HT1080 (cell line): ENCODE measurements around the gene HECTD1. TPM values are rescaled to one million over a fixed set of nuclear protein-coding genes. Genes with fewer than 3 reads are reported as not detected.
A peak's percentile ranks its signal among the peaks of the same experiment; 100 is the strongest.
"Not testable (repeated sequence)": the region's sequence is repeated elsewhere in the genome, so short reads cannot be mapped to it uniquely, and the experiment has no call there.

Source experiments
- DNase-seq: peaks from one replicate; pipeline ENCODE4 v3.0.0-alpha.2; 2015; ENCODE audit warnings: low read depth
- total RNA-seq: library from RNA; depleted of rRNA; stranded (reverse); fragments of >200 nt; shearing (Covaris generic); gene quantifications from 2 replicates; pipeline ENCODE4 v1.2.3, GENCODE V29; 2014

The HECTD1 gene
- total RNA-seq, 1 experiment from 2014 or later, result 73.9 TPM

DNA sequence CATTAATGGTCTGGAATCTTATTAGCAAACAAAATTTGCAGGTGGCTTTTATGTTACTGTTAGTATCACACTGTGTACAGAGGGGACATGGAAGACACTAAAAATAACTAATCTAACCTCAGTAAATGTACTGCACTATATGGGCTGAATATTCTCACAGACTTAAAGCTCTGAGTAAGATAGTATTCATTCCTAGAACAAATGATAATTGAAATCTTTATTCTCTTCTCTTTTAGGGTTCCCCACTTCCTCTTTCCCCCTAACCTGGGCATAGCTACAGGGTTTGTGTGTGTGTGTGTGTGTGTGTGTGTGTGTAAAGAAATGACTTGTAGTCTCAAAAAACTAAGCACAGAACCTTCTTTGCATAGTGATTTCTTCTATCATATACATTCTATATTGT, 21.4 kb upstream of the HECTD1 start:
- no peak for DNase-seq

DNA sequence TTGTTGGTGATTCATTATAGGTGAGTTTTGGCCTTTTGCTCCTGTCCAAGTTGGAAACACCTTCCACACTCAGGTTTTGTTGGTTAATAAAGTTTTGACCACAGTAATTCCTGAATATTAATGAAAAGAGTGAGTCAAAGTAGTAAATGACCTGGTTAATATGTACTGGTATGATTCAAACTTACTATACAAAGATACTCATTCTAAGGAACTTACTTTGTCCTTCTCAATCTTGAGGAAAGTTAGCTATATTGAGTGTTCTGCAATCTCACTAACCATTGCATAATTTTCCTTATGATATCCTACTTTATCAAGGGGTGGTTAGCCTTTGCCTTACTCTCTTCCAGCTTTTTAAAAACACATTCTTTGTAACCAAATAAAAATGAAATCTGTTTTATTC, 20.9 kb upstream of the HECTD1 start:
- no peak for DNase-seq

DNA sequence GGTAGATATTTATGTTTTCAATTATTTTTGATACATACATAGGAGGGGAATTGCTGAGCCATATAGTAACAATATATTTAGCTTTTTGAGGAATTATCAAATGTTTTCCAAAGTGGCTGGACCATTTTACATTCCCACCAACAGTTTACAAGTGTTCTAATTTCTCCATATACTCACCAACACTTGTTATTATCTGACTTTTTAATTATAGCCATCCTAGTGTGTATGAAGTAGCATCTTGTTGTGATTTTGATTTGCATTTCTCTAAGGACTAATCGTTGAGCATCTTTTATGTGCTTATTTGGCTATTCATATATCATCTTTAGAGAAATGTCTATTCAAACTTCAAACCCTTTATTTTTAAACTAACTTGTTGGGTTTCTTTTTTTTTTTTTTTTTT, 17.2 kb upstream of the HECTD1 start:
- DNase-seq, result no peak

DNA sequence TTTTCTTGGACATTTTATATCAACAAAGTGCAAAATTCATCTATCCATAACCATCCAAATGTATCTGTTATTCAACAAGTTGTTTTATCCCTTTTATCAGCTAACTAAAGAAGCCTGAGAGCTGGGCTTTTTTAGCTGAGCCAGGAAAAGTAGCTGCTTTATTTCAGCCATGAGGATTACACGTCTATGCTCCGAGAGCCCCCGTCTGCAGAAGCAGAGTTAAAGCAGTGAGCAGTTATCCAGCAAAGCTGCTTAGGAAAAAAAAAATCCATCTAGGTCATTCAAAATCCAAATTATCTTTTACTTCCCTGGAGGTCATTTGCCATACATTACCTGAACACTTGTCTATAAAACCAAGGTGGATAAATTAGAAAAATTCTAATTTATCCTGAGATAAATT, 15.7 kb upstream of the HECTD1 start:
- DNase-seq, result no peak

DNA sequence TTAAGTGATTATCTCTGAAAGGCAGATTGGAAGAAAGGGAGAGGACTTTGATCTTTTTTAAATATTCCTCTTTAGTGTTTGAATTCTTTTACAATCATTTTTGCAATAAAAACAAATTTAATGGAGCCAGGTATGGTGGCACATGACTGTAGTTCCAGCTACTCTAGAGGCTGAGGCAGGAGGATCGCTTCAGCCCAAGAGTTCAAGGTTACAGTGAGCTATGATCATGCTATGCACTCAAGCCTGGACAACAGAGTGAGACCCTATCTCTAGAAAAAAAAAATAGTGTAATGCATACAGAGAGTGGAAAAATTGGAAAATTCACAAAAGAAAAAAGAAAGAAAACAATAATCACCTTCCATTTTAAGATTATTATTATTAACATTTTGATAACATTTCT, 15.2 kb upstream of the HECTD1 start:
- no peak for DNase-seq

DNA sequence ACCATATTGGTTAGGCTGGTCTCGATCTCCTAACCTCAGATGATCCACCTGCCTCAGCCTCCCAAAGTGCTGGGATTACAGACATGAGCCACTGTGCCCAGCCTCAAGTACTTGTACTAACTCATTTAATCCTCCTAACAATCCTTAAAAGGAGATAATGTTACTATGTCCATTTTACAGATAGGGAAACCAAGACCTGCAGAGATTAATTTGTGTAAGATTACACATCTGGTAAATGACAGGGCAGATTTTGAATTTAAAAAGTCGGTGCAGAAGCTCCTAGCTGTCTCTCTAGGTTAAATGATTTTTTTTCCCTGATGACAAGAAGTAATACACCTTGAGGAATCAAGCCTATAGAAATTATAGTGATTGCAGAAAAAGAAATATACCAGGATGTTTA, 13.7 kb upstream of the HECTD1 start:
- DNase-seq, result no peak

DNA sequence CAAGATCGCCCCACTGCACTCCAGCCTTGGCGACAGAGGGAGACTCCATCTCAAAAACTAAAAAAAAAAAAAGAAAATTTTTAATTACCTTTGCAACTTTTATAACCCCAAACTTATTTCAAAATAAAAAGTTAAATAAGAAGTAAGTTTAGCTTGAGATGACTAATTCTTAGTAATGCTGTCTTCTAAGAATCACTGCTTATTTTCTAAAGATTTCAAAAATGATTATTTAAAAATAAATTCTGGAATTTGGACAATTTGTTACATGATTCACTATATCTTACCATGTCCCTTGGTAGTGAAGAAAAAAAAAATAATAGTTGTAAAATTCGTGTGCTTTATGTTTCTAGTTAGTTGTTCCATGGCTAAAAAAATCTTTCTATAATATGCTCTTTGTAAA, 11.6 kb upstream of the HECTD1 start:
- no peak for DNase-seq

DNA sequence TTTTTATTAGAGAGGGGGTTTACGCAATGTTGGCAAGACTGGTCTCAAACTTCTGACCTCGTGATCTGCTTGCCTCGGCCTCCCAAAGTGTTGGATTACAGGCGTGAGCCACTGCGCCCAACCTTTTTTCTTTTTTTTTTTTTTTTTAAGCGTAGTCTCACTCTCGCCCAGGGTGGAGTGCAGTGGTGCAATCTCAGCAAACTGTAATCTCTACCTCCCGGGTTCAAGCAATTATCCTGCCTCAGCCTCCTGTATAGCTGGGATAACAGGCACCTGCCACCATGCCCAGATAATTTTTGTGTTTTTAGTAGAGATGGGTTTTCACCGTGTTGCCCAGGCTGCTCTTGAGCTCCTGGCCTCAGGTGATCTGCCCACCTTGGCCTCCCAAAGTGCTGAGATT, 8.8 kb upstream of the HECTD1 start:
- no peak for DNase-seq

DNA sequence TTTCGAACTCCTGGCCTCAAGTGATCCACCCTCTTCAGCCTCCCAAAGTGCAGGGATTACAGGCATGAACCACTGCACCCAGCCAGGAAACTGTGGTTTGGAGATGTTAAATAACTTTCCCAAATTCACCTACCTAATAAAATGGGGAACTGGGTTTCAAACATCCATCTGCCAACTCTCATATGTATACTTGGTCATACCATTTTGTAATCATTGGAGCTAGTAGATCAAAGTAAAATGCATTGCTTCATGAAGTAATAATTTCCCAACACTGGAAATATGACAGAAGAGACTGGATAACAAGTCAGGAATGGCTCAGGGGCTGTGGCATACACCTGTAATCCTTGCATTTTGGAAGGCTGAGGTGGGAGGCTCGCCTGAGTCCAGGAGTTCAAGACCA, 5.3 kb upstream of the HECTD1 start:
- no peak for DNase-seq

DNA sequence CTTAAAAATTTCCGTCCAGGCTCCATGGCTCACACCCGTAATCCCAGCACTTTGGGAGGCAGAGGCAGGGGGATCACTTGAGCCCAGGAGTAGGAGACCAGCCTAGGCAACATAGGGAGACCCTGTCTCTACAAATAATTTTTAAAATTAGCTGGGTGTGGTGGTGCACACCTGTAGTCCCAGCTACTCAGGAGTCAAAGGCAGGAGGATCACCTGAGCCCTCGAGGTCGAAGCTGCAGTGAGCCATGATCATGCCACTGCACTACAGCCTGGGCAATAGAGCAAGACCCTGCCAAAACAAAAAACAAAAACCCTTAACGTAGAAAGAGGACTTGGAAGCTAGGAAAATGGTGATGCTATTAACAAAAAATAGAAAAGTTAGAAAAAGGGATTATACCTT, 2.0 kb upstream of the HECTD1 start:
- no peak for DNase-seq

DNA sequence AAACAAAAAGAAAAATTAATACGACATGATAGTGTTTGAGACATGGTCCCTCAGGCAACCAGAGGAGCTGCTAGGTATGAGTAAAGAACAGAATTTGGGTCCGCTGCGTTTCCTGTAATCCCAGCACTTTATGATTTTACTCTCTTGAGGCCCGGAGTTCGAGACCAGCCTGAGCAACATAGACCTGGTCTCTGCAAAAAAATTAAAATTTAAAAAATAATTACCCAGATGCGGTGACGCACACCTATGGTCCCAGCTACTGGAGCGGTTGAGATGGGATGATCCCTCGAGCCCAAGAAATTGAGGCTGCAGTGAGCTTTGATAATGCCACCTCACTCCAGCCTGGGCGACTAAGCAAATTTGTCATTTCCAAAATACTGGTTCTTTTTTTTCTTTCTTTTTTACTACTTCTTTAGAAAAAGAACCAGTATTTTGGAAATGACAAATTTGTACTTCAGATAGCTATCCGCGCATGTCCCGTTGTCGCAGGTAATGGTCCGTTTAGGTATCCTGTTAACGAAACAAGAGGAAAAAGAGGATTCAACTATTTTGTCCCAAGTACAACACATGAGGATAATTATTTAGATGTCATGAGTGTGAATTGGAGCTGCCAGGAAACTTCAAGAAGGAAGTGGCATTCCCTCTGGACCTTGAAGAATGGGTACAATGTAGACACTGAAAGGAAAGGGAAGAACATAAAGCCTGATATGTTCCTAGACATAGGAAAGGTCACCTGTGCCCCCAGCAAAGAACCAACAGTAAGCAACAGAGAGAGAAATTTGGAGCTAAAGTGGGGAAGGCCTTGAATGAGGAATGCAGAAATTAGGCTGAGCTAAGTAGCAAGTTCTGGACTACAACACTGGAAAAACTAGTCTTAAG, 1.2 kb upstream of the HECTD1 start:
- DNase-seq, result no peak

DNA sequence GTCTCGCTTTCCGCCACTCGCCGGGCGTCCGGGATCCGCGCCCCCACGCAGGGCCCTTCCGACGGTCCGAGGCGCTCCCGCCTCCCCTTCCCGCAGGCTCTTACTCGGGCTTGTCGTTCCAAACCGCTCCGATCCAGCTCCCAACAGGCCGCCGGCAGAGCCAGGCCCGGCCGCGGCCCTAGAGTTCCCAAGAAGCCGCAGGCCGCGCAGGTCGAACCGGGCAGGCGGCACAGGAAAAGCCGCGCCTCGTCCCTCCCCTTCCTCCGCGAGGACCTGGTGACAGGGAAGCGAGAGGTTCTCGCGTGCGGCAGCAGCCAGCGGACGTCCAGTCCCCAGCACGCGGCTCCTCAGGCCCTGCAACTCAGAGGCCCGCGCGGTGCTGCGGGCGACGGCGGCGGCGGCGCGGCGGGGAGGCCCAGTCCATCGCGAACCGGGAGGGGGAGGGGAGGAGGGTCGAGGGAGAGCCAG, 272 bp downstream of the HECTD1 start:
- DNase-seq, result no peak

DNA sequence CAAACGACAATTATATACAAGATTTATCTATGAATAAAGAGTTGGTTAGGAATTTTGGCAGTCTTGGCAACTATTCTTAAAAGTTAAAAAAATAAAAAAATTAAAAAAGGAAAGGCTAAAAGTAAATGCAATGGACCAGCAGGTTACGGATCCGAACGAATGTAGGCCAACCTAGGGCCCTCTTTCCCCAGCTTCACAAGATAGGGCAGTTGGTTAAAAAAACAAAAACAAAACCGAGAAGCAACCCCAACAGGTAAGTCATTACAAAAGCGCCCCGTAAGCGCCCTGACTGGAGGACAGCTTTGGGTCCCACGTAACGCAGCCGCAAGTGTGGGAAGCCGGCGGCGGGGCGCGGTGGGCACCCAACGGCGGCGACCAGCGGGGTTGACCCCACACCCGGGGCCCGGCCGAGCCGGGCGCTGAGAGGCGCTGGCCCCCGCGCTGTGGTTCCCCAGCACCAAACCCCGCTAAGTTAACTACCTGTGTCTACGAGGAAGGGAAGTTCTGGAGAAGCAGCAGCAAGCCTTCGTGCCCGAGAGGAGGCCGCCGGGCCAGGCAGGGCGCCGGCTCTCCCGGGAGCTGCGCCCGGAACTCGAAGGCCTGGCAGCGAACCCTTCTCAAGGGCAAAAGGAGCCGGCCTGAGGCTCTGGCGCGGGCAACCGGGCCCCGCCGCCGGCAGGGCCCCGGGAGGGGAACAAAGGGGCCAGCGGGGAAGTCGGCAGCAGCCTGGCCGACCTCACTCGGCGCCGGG, 882 bp downstream of the HECTD1 start:
- DNase-seq, result no peak

DNA sequence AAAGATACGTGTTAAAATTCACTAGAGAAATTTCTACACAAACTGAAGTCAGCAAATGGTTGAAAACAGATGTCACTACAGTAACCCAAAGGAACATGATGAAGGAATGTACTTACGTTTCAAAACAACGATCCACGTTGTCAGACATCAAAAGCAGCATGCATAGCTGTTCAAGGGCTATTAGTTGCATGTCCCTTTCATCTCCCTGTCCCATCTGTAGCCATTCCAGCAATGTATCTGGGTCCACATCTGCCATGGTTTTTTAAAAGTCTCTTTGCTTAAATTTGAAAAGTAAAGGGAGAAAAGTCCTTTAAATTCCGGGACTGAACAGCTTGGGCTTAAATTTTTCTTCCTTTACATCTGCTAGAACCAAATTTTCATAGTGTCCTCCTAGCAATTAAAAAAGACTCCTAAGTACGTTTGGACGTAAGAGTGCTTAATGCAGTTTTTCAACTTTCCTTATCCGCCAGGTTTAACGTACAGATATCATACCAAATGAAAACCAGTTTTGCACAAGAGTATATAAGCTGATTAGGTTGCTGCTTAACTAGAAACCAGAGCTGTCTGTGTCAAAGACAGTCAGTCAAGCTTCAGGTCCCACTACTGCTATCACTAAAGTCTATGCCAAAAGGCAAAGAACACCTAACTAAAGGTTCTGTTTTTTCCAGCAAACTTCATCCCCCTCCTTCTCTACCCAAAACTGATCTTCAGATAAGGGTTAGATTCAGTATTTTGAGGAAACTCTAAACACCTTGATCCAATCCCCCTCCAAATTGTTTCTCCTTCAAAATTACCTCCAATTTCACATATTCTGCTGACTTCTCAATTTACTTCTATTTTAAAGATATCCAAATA, 1.7 kb downstream of the HECTD1 start:
- DNase-seq, result peak; percentile 33

DNA sequence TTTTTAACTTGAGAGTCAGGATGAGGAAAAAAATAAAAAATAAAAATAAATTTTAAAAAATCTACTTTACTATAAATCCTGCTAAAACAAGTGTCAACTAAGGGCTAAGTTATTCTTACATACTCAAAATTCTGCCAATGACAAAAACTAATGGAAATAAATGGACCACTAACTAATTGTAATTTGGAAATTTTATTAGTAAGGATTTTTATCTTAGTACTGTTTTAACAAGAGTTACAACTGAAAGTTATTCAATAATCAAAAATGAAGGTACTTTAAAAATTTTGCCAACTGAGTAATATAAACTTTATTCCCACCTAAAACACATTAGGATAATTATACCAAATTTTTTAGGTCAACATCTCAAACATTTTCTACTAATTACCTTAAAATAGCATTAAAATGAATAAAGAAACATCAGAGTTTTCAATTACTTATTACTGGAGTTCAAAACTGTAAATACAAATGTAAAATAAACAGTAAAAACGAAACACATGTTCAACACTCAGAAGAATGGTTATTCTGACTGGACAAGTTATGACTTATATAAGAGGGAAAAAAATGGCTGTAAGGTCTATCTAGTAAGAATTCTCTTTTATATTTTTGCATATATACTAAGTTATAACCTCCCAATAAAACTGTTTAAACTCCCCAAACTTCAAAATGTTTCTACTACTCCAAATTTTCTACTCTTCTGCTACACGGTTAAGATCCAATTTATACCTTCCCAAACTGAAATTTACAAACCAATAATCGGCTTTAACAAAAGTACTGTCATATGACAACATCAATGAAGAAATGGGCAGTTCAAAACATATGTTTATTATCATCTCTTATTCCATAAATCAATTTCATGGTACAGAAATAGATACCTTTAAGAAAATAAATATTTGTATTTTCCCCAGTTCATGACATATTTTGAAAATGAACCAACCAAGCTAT, 2.7 kb downstream of the HECTD1 start:
- no peak for DNase-seq

DNA sequence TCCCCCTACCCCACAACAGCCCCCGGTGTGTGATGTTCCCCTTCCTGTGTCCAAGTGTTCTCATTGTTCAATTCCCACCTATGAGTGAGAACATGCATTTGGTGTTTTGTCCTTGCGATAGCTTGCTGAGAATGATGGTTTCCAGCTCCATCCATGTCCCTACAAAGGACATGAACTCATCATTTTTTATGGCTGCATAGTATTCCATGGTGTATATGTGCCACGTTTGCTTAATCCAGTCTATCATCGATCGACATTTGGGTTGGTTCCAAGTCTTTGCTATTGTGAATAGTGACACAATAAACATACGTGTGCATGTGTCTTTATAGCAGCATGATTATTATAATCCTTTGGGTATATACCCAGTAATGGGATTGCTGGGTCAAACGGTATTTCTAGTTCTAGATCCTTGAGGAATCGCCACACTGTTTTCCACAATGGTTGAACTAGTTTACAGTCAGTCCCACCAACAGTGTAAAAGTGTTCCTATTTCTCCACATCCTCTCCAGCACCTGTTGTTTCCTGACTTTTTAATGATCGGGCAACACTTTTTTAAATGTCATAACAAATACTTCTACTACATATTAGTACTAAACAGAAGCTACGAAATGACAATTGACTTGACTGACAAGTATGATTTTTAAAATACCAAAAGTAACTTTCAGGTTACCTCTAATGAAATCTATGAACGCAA, 3.5 kb downstream of the HECTD1 start:
- not testable (repeated sequence) for DNase-seq

DNA sequence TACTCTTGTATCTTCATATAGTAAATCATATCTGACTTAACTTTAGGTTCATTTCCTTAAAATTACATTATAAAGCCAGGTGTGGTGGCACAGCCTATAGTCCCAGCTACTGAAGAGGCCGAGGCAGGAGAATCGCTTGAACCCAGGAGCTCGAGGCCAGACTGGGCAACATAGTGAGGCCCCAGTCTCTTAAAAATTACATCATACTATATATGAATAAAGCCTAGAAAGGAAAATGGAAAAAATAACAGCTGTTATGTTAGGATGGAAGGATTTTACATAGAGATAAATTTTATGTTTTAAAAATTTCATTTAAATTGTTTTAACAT, 4.2 kb downstream of the HECTD1 start:
- no peak for DNase-seq

DNA sequence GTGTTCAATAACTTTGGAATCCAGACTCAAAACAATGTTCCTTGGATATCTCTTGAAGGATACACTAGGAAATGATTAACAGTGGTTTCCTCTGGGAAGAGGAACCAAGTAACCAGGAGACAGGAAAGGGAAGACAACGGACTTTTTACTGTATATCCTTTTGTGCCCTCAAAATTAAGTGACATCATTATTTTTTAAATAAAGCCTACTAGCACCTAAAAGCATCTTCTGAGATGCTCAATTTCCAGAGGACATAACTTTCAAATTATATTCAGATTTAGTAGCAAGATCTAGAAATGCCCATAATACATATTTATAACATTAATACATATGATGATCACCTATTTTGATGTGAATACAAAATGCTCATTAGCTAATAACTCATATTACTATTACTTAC, 6.5 kb downstream of the HECTD1 start:
- DNase-seq, result no peak

DNA sequence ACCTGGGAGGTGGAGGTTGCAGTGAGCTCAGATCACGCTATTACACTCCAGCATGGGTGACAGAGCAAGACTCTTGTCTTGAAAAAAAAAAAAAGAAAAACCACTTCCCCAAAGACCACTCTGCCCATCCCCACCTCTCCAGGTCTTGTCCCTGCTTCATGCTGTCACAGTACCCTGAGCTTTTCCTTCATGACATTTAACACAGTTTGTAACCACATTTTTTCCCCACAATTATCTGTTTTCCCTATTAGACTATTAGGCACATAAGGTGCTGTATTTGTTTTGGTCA, 6.9 kb downstream of the HECTD1 start:
- no peak for DNase-seq

DNA sequence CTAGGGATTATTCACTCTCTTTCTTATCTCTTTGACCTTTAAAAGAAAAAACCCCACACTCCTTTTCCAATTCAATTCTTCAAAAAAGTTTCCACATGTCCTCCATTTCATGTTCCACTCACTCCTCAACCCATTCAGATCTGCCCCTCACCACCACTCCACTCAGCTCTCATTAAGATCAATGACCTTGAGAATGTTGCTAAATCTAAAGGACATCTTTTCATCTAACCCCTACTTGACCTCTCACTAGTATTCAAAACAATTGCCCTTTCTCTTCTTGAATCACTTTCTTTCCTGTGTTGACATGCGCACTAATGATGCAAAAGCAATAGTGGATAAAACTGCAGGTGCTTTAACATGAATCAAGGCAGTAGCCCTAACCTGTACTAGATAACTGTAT, 9.9 kb downstream of the HECTD1 start:
- no peak for DNase-seq
